Astrocyte (in vitro differentiated cells and primary cell): Measurements from ENCODE around the gene C2CD2. TPM values are rescaled to one million over a fixed set of nuclear protein-coding genes. Genes with fewer than 3 reads are reported as not detected.
"Not testable (repeated sequence)": the region's sequence is repeated elsewhere in the genome, so short reads cannot be mapped to it uniquely, and the experiment has no call there.

ENCODE experiments used
- DNase-seq: peaks from one replicate; pipeline ENCODE4 v3.0.0-alpha.2; 2010; ENCODE audit warnings: low read depth
- FAIRE-seq: peaks from 2 replicates; lab custom pipeline; 2011; peaks lifted over from hg19 to GRCh38; lab: Jason Lieb, UNC
- H2AFZ ChIP-seq: 2 replicates; pipeline ENCODE4 v1.6.0; 2012; ENCODE audit warnings: low read depth, low read length, inconsistent platforms
- H3K27ac ChIP-seq: 2 replicates; pipeline ENCODE4 v1.5.1; 2011; ENCODE audit warnings: low read depth, low read length, inconsistent platforms
- H3K27me3 ChIP-seq: 2 replicates; pipeline ENCODE4 v1.6.0; 2011; ENCODE audit warnings: low read length, inconsistent platforms; ENCODE audit not compliant: insufficient read depth
- H3K36me3 ChIP-seq: 2 replicates; pipeline ENCODE4 v1.5.1; 2011; ENCODE audit warnings: low read length, inconsistent platforms; ENCODE audit not compliant: insufficient read depth
- H3K4me1 ChIP-seq: 2 replicates; pipeline ENCODE4 v1.5.1; 2011; ENCODE audit warnings: low read length, inconsistent platforms; ENCODE audit not compliant: insufficient read depth
- H3K4me2 ChIP-seq: 2 replicates; pipeline ENCODE4 v1.6.0; 2012; ENCODE audit warnings: low read length, inconsistent platforms
- H3K4me3 ChIP-seq: 2 replicates; pipeline ENCODE4 v1.5.1; 2011; ENCODE audit warnings: low read depth, mild to moderate bottlenecking, low read length, inconsistent platforms; ENCODE audit not compliant: insufficient read depth
- H3K79me2 ChIP-seq: 2 replicates; pipeline ENCODE4 v1.6.0; 2012; ENCODE audit warnings: mild to moderate bottlenecking, low read length, inconsistent platforms; ENCODE audit not compliant: insufficient read depth
- H3K9ac ChIP-seq: 2 replicates; pipeline ENCODE4 v1.6.0; 2012; ENCODE audit warnings: mild to moderate bottlenecking, low read length, inconsistent platforms
- H3K9me3 ChIP-seq: 2 replicates; pipeline ENCODE4 v1.5.1; 2012; ENCODE audit warnings: low read depth, mild to moderate bottlenecking, low read length, inconsistent platforms; ENCODE audit not compliant: insufficient read depth
- H4K20me1 ChIP-seq: 2 replicates; pipeline ENCODE4 v1.6.0; 2012; ENCODE audit warnings: low read length, inconsistent platforms; ENCODE audit not compliant: insufficient read depth
- H3K27ac Mint-ChIP-seq: one replicate; pipeline ENCODE4 v1.8.0; 2021; ENCODE audit warnings: mild to moderate bottlenecking, mixed read lengths; ENCODE audit not compliant: unreplicated experiment
- H3K27me3 Mint-ChIP-seq: one replicate; pipeline ENCODE4 v1.8.0; 2021; ENCODE audit warnings: low read depth, mixed read lengths; ENCODE audit not compliant: unreplicated experiment
- H3K36me3 Mint-ChIP-seq: one replicate; pipeline ENCODE4 v1.8.0; 2021; ENCODE audit warnings: low read depth, mixed read lengths; ENCODE audit not compliant: unreplicated experiment
- H3K4me1 Mint-ChIP-seq: one replicate; pipeline ENCODE4 v1.8.0; 2021; ENCODE audit warnings: low read depth, mixed read lengths; ENCODE audit not compliant: unreplicated experiment
- H3K4me3 Mint-ChIP-seq: one replicate; pipeline ENCODE4 v1.8.0; 2021; ENCODE audit warnings: mild to moderate bottlenecking, moderate library complexity, mixed read lengths; ENCODE audit not compliant: unreplicated experiment
- H3K9me3 Mint-ChIP-seq: one replicate; pipeline ENCODE4 v1.8.0; 2021; ENCODE audit warnings: mild to moderate bottlenecking, mixed read lengths; ENCODE audit not compliant: unreplicated experiment
- EZH2 ChIP-seq: IDR thresholded peaks from 2 replicates; pipeline ENCODE4 v1.6.1; 2012; ENCODE audit warnings: mild to moderate bottlenecking, low read length, inconsistent platforms; ENCODE audit not compliant: insufficient read depth
- total RNA-seq: library from RNA; stranded (reverse); gene quantifications from 2 replicates; pipeline ENCODE4 v1.2.1, GENCODE V29; 2021
- TF ChIP-seq, protein P1 (sequence below): IDR thresholded peaks from 2 replicates; pipeline ENCODE4 v1.5.1; 2011; ENCODE audit warnings: low read depth, mild to moderate bottlenecking, inconsistent platforms, low read length, moderate library complexity; ENCODE audit not compliant: insufficient read depth

C2CD2 gene
- total RNA-seq, 1 donor from 2014 or later = 8.3 TPM

DNA sequence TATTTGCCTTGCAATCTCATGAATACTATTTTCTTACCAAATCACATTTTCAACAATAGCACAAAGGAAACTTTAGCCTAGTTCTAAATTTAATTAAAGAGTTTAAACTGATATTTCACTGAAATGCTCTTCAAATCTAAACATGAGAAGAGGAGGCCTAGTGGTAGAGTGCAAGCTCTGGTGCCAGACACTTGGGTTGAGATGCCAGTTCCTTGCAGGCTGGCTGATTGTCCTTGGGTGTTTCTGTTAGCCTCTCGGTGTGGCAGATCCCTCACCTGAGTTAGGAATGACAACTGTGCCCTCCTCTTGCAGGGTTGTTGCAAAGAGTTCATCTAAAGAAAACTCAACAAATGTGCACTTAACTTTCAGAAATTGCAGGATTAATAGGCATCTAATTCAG, 43.8 kb upstream of the C2CD2 start:
- Mint-ChIP-seq H3K36me3 (peaks cover 39% of the 10 kb centered on the region), H3K27me3 (no peaks in the 10 kb centered on the region), H3K27ac (no peak overlapping the region), H3K4me1 (peaks cover 11% of the 10 kb centered on the region), H3K4me3 (no peak overlapping the region), H3K9me3 (peaks cover 10% of the 10 kb centered on the region)
- no peak for FAIRE-seq
- H3K27me3 ChIP-seq = no peaks in the 10 kb centered on the region
- H2AFZ ChIP-seq = no peak overlapping the region
- no peak overlapping the region for H3K27ac ChIP-seq
- TF ChIP-seq EZH2 = no peak
- TF ChIP-seq, protein P1, sequence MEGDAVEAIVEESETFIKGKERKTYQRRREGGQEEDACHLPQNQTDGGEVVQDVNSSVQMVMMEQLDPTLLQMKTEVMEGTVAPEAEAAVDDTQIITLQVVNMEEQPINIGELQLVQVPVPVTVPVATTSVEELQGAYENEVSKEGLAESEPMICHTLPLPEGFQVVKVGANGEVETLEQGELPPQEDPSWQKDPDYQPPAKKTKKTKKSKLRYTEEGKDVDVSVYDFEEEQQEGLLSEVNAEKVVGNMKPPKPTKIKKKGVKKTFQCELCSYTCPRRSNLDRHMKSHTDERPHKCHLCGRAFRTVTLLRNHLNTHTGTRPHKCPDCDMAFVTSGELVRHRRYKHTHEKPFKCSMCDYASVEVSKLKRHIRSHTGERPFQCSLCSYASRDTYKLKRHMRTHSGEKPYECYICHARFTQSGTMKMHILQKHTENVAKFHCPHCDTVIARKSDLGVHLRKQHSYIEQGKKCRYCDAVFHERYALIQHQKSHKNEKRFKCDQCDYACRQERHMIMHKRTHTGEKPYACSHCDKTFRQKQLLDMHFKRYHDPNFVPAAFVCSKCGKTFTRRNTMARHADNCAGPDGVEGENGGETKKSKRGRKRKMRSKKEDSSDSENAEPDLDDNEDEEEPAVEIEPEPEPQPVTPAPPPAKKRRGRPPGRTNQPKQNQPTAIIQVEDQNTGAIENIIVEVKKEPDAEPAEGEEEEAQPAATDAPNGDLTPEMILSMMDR = no peak
- no peak overlapping the region for H3K9ac ChIP-seq
- no peaks in the 10 kb centered on the region for H3K9me3 ChIP-seq
- H3K36me3 ChIP-seq = peaks cover 6% of the 10 kb centered on the region
- H3K4me1 ChIP-seq = peaks cover 22% of the 10 kb centered on the region
- H3K4me3 ChIP-seq = no peak overlapping the region
- no peak overlapping the region for H3K4me2 ChIP-seq
- DNase-seq = no peak
- no peaks in the 10 kb centered on the region for H4K20me1 ChIP-seq
- peaks cover 18% of the 10 kb centered on the region for H3K79me2 ChIP-seq

DNA sequence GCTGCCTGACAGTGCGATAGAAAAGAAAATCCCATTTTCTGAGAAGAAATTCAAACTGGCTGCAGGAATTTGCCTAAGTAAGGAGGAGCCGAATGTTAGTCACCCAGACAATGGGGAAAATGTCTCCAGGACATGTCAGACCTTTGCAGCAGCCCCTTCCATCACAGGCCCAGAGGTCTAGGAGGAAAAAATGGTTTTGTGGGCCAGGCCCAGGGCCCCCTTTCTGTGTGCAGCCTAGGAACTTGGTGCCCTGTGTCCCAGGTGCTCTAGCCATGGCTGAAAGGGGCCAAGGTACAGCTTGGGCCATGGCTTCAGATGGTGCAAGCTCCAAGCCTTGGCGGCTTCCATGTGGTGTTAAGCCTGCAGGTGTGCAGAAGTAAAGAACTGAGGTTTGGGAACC, 41.8 kb upstream of the C2CD2 start:
- no peak overlapping the region for H3K27ac ChIP-seq
- H3K27me3 Mint-ChIP-seq = no peaks in the 10 kb centered on the region
- H3K4me3 Mint-ChIP-seq = no peak overlapping the region
- H3K27me3 ChIP-seq = no peaks in the 10 kb centered on the region
- H3K79me2 ChIP-seq = peaks cover 11% of the 10 kb centered on the region
- H3K9me3 ChIP-seq = no peaks in the 10 kb centered on the region
- H3K36me3 ChIP-seq = peaks cover 21% of the 10 kb centered on the region
- no peaks in the 10 kb centered on the region for H3K4me1 Mint-ChIP-seq
- no peak overlapping the region for H2AFZ ChIP-seq
- no peak for TF ChIP-seq EZH2
- TF ChIP-seq, protein P1 = no peak
- DNase-seq (no peak), FAIRE-seq (no peak)
- no peak overlapping the region for H3K4me3 ChIP-seq
- H3K27ac Mint-ChIP-seq = no peak overlapping the region
- H3K4me2 ChIP-seq = no peak overlapping the region
- peaks cover 10% of the 10 kb centered on the region for H3K9me3 Mint-ChIP-seq
- peaks cover 12% of the 10 kb centered on the region for H3K4me1 ChIP-seq
- peaks cover 44% of the 10 kb centered on the region for H3K36me3 Mint-ChIP-seq
- no peaks in the 10 kb centered on the region for H4K20me1 ChIP-seq
- H3K9ac ChIP-seq = no peak overlapping the region

DNA sequence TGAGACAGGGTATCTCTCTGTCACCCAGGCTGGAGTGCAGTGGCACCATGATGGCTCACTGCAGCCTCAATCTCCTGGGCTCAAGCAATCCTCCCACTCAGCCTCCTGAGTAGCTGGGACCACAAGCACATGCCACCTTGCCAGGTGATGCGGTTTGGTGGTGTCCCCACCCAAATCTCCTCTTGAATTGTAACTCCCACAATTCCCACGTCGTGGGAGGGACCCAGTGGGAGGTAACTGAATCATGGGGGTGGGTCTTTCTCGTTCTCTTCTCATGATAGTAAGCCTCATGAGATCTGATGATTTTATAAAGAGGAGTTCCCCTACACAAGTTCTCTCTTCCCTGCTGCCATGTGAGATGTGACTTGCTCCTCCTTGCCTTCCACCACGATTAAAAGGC, 40.8 kb upstream of the C2CD2 start:
- not testable (repeated sequence) for H3K9ac ChIP-seq, H3K4me3 ChIP-seq, H3K27me3 ChIP-seq, H3K4me2 ChIP-seq, DNase-seq, FAIRE-seq, H3K79me2 ChIP-seq, H3K27ac Mint-ChIP-seq, H2AFZ ChIP-seq, H3K27me3 Mint-ChIP-seq, H4K20me1 ChIP-seq, H3K9me3 ChIP-seq, H3K9me3 Mint-ChIP-seq, H3K4me1 Mint-ChIP-seq, H3K4me3 Mint-ChIP-seq, H3K27ac ChIP-seq
- H3K36me3 Mint-ChIP-seq = peaks cover 40% of the 10 kb centered on the region
- peaks cover 12% of the 10 kb centered on the region for H3K4me1 ChIP-seq
- H3K36me3 ChIP-seq = peaks cover 23% of the 10 kb centered on the region
